Activated CD8-positive, alpha-beta memory T cell treated with anti-CD3 and anti-CD28 coated beads for 1 hour (primary cell): ENCODE results near the gene ALKBH3.

ENCODE experiments used
- DNase-seq, 2 donors: peaks; one replicate each; pipeline ENCODE4 v3.0.0-alpha.2; 2020; ENCODE audit warnings: low read depth in 1 of 2; ENCODE audit errors: extremely low read depth in 1 of 2

ALKBH3 gene

GRCh38 chr11:43894546-43894945 is 13.9 kb downstream of the ALKBH3 start:
- DNase-seq: no peak

DNA sequence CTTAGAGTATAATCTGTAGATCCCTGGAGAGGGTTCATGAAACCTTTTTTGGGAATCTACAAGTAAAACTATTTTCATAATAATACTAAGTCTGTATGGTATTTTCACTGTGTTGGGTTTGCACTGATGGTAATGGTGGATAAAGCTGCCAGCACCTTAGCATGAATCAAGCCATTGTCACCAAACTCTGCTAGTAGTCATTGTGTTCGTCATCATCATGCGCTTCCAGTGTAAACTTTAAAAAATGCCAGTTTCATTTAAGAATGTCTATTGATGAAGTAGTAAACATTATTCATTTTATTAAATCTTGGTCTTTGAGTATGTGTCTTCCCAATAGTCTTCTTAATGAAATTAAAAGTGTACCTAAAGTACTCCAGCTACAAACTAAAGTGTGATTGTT is 15.0 kb downstream of the ALKBH3 start:
- no peak for DNase-seq

DNA sequence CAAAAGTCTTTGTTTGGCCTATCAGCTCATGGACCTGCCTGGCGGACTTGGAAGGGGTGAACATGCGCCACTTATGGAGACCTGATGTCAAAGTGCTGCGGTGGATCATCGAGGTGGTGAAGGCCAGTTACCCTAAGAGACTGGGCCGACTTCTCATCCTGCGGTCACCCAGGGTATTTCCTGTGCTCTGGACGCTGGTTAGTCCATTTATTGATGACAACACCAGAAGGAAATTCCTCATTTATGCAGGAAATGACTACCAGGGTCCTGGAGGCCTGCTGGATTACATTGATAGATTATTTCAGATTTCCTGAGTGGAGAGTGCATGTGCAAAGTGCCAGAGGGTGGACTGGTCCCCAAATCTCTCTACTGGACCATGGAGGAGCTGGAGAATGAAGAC is 17.9 kb downstream of the ALKBH3 start:
- DNase-seq: no peak

GRCh38 chr11:43899094-43899493 is 18.5 kb downstream of the ALKBH3 start:
- no peak for DNase-seq

- DNase-seq: no peak
These were observed 20.9 kb downstream of the ALKBH3 start for GRCh38 chr11:43901551-43901950.

GRCh38 chr11:43903078-43903477 is 22.4 kb downstream of the ALKBH3 start:
- DNase-seq: no peak

GRCh38 chr11:43903969-43904368 is 23.3 kb downstream of the ALKBH3 start:
- no peak for DNase-seq

DNA sequence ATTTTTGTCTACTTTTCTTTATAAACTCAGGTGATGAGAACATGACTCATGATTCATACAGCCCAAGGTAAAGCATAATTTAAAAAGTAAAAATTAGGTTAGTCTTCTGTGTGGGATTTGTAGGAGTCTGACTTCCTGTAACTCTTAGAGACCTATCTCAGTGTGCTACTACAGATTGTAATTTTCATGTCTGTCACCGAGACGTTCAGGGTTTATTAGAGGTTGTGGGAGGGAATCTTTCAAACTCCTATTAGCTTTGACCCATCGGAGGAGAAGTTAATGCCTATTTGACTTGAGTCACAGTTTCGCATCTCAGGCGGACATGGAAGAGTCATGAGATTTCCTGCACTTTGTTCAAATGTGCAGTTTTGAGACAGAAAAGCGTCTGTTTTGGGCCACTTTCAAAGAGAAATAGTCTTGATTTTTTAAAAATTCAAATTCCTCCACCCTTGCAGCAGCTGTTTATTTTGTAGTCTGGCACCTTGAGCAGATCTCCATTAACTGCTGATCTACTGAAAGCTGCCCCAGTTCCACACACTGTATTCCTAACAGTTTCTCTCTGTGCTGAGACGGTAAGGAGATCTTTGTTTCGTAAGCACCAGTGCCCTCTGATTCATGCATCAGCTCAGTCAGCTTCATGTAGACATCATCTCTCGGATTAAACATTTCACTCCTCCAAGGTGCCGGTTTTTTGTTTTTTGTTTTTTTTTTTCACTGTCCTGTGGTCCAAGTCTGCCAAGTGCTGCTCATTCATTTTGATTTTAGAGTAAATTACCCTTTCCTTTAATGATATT is 24.3 kb downstream of the ALKBH3 start:
- DNase-seq: no peak

- DNase-seq: no peak
These were observed 25.2 kb downstream of the ALKBH3 start for GRCh38 chr11:43905813-43906241.

DNA sequence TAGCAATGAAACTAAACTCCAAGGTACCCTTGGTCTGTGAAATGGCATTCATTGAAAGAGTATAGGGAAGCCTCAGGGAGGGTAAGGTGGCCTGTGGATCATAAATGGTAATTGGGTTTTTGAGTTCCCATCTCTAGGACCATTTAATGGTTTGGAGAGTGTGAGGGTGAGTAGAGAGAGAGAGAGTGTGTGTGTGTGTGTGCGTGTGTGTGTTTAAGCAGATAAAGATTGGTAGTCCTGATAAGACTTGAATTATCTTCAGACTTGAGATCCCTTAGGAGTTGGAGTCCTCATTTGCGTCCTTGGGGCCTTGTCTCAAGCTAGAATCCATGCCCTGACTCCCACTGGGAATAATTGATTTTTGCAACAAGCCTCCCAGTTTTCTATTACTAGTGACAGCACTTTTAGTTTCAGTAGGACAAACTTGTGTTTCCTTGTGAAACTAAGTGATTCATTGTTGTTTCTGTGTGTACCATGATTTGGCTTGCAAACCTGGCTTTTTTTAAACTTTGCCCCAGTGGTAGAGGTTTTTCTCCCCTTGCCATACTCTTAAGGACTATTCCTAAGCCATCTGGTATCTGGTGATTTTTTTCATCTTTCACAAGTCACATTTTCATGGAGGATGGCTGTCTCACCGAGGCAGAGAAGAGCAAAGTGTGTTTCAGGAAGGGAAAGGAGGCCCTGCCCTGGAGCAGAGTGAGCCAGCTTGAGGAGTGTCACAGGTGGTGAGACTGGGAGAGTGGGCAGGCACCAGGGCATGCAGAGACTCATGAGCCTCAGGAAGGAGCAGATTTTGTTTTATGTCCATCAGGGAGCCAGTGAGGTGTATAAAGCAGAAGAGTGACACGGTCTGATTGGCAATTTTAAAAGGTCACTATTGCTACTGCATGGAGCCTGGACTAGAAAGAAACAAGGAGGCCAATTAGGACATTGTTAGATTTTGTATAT is 26.7 kb downstream of the ALKBH3 start:
- DNase-seq: no peak

DNA sequence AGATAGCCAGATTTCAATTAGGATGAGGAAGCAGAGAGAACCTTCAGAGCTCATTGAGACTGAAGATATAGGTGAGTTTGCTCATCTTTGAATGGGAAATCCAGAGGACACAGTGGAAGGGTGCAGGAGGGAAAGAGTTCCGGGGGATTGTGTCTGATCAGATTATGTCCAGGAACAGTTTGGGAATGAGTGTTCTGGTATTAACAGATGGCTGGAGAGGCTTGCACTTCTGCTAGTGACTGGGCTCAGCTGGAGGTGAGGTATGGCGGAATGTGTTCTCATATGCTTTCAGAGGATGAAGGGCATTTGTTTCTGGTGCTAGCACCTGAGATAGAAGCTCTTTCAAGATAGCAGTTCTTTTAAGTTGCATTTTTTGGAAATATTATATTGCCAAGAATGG is 27.6 kb downstream of the ALKBH3 start:
- no peak for DNase-seq

DNA sequence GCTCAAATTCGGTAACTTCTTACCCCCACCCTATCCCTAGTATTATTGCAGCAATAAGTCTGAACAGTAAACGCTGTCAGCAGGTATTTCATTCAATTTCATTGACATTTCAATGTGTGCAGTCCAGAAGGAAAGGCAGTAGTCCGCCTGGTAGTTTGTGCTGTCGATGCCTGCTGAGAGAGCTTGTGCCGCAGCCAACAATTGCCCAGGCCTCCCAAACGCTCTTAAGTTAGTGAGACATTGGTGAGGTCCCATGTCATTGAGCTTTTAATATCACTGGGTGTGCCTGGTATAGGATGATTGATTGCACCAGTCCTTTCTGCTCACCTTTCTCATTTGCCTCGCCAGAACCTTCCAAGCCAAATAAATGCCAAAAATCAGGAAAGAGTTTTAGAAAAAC is 28.1 kb downstream of the ALKBH3 start:
- no peak for DNase-seq

- no peak for DNase-seq
These were observed 33.3 kb downstream of the ALKBH3 start for GRCh38 chr11:43913829-43914380.

GRCh38 chr11:43914466-43914865 is 33.8 kb downstream of the ALKBH3 start:
- DNase-seq: no peak

GRCh38 chr11:43916621-43917020 is 36.0 kb downstream of the ALKBH3 start:
- DNase-seq: no peak

- DNase-seq: no peak
These were observed 37.2 kb downstream of the ALKBH3 start for GRCh38 chr11:43917851-43918250.

GRCh38 chr11:43918662-43919061 is 38.0 kb downstream of the ALKBH3 start:
- no peak for DNase-seq

- no peak for DNase-seq
These were observed 39.4 kb downstream of the ALKBH3 start for GRCh38 chr11:43919852-43920597.

DNA sequence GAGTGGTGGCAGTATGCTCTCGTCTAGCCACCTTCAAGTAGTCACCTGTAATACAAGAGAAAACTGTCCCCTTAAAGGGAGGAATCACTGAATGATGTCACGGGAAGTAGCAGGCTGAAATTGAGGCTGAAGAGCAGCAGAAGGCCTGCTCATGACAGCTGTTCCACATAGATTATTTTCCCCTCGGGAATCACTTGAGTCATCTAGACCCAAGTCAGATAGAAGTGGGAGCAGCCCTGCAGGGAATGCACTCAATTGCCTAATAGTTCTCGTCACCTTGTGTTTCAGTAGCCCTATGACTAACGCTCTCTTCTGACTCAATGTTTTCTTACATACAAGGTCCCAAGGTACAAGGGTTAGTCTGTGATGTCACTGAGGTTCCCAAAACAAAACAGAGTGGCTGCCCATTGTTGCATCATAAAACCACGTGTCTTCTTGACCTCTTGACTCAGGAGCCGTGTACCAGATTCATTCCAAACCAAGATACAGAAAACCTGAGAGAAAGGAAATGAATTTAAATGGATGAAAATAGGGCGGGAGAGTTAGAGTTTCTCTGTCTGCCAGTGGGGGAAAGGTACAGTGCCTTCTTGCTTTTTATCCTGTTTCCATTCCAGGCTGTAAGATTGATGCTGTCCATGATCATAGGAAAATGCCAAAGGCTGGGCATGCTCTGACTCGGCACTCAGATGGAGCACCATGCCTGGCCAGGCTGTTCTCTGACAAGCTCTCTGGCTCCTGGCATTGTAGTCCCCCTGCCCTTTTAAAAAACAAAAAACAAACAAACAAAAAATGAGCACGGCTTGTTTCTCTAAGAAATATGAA is 40.2 kb downstream of the ALKBH3 start:
- DNase-seq: no peak
